Progenitor cell of endocrine pancreas (in vitro differentiated cells): ENCODE measurements around the gene FNDC1. TPM values are rescaled to one million over a fixed set of nuclear protein-coding genes. Genes with fewer than 3 reads are reported as not detected.
A peak's percentile ranks its signal among the peaks of the same experiment; 100 is the strongest.

Experiments used
- DNase-seq: peaks from one replicate; pipeline ENCODE4 v3.0.0; 2021; ENCODE audit warnings: low spot score; ENCODE audit not compliant: unreplicated experiment
- H3K27ac Mint-ChIP-seq: 2 replicates; pipeline ENCODE4 v1.8.0; 2021; ENCODE audit warnings: mild to moderate bottlenecking, moderate library complexity, mixed read lengths
- H3K27me3 Mint-ChIP-seq: 2 replicates; pipeline ENCODE4 v1.8.0; 2021; ENCODE audit warnings: mixed read lengths
- H3K36me3 Mint-ChIP-seq: 2 replicates; pipeline ENCODE4 v1.8.0; 2022; ENCODE audit warnings: mixed read lengths; ENCODE audit not compliant: insufficient read depth
- H3K4me1 Mint-ChIP-seq: 2 replicates; pipeline ENCODE4 v1.8.0; 2021; ENCODE audit warnings: low read depth, mixed read lengths
- H3K4me3 Mint-ChIP-seq: 2 replicates; pipeline ENCODE4 v1.8.0; 2021; ENCODE audit warnings: low read depth, mild to moderate bottlenecking, moderate library complexity, mixed read lengths
- H3K9me3 Mint-ChIP-seq: 2 replicates; pipeline ENCODE4 v1.8.0; 2021; ENCODE audit warnings: low read depth, mixed read lengths
- total RNA-seq: library from RNA; stranded (reverse); gene quantifications from 2 replicates; pipeline ENCODE4 v1.2.1, GENCODE V29; 2021
- TF ChIP-seq, protein P1 (sequence below): fragments of 200-600 bp; sonication (generic); IDR thresholded peaks from one replicate; pipeline ENCODE4 v1.5.0; 2021; ENCODE audit warnings: antibody characterized with exemption, mild to moderate bottlenecking; ENCODE audit not compliant: unreplicated experiment

Gene FNDC1
- total RNA-seq, 1 donor from 2014 or later = 0.07 TPM

DNA sequence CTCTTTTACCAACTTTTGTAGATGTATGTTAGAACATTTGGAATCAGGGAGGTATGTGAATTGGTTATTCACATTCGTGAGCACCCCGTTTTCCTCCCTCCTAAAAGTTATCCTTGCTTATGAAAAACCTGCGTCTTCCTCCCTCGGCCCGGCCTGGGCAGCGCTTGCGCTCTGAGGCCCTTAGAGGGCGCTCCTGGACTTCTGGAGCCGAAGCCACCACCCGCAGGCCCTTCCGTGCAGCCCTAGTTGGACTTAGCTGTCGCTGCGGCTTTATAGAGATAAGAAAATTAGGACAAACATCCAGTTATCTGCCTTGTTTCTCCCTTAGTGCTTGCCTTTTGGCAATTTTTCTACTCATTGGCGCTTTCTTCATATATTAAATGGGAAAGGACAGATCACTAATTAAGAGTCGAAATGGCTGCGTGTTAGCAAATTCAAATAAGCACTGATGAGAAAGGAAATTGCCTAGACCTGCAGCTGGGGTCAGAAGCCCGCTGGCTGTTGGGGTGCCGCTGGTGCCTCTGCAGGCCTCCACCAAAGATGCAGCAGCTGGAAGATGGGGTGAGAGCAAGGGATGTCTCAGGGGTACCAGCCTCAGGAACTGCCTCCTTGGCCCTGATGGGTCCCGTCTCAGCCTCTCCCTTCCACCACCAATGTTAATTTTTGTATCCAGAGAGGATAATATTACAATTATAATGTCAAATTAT lies 5.2 kb downstream of the FNDC1 start:
- no peaks in the 10 kb centered on the region for H3K36me3 Mint-ChIP-seq
- peak; percentile 66 for DNase-seq
- no peaks in the 10 kb centered on the region for H3K4me1 Mint-ChIP-seq
- peaks cover 71% of the 10 kb centered on the region for H3K27me3 Mint-ChIP-seq
- H3K4me3 Mint-ChIP-seq = no peak overlapping the region
- H3K9me3 Mint-ChIP-seq = no peaks in the 10 kb centered on the region
- H3K27ac Mint-ChIP-seq = no peak overlapping the region
- TF ChIP-seq, protein P1, sequence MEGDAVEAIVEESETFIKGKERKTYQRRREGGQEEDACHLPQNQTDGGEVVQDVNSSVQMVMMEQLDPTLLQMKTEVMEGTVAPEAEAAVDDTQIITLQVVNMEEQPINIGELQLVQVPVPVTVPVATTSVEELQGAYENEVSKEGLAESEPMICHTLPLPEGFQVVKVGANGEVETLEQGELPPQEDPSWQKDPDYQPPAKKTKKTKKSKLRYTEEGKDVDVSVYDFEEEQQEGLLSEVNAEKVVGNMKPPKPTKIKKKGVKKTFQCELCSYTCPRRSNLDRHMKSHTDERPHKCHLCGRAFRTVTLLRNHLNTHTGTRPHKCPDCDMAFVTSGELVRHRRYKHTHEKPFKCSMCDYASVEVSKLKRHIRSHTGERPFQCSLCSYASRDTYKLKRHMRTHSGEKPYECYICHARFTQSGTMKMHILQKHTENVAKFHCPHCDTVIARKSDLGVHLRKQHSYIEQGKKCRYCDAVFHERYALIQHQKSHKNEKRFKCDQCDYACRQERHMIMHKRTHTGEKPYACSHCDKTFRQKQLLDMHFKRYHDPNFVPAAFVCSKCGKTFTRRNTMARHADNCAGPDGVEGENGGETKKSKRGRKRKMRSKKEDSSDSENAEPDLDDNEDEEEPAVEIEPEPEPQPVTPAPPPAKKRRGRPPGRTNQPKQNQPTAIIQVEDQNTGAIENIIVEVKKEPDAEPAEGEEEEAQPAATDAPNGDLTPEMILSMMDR = peak; percentile 93

DNA sequence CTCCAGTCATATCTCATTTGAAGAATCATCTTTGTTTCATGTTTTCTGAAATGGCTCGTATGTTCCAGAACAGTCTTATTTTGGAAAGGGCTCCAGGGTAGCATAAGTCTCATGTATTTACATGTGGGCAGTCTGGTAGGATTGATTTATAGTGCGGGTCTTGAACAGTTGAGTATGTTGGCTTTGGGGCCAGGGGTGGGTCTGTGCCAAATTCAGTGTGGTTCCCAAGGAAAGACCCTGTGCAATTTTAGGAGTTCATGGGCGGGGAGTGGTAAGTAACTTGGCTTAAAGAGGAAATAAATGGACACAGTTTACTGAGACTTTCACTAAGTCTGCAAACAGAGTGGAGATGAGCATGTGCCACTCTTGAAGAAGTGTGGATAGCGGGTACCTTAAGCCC lies 7.7 kb downstream of the FNDC1 start:
- Mint-ChIP-seq H3K27me3 (peaks cover 49% of the 10 kb centered on the region), H3K4me1 (no peaks in the 10 kb centered on the region), H3K27ac (no peak overlapping the region), H3K36me3 (no peaks in the 10 kb centered on the region), H3K9me3 (no peaks in the 10 kb centered on the region), H3K4me3 (no peak overlapping the region)
- TF ChIP-seq, protein P1 = no peak
- no peak for DNase-seq

DNA sequence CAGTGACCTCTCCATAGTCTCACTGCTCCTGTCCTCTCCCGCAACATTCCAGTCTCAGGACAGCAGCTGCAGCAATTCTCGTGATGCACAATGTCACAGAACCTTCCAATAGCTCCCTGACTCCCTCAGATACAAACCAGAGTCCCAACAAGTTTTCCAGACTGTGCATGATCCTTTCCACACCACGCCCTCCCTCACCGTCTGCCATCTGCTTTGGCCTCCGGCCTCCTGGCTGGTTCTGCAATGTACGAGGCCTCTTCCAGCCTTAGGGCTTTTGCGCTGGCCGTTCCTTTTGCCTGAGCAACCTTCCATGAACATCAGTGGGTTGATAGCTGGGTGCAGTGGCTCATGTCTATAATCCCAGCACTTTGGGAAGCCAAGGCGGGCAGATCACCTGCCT lies 9.6 kb downstream of the FNDC1 start:
- H3K4me1 Mint-ChIP-seq = no peaks in the 10 kb centered on the region
- DNase-seq = no peak
- H3K27me3 Mint-ChIP-seq = peaks cover 37% of the 10 kb centered on the region
- H3K27ac Mint-ChIP-seq = no peak overlapping the region
- no peaks in the 10 kb centered on the region for H3K9me3 Mint-ChIP-seq
- no peaks in the 10 kb centered on the region for H3K36me3 Mint-ChIP-seq
- TF ChIP-seq, protein P1 = no peak
- H3K4me3 Mint-ChIP-seq = no peak overlapping the region

DNA sequence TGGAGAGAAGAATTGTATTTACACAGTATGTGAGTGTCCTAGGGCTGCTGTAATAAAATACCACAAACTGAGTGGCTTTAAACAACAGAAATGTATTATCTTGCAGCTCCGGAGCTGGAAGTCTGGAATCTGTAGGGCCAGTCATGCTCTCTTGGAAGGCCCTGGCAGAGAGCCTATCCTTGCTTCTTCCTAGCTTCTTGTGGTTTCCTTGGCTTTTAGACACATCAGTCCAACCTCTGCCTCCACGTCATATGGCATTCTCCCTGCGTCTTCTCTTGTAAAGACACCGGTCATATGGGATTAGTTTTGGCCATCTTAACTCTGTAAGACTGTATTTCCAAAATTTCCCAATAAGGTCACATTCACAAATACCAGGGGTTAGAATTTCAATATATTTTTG lies 10.8 kb downstream of the FNDC1 start:
- H3K27ac Mint-ChIP-seq = no peak overlapping the region
- TF ChIP-seq, protein P1 = no peak
- H3K36me3 Mint-ChIP-seq = no peaks in the 10 kb centered on the region
- H3K9me3 Mint-ChIP-seq = no peaks in the 10 kb centered on the region
- no peaks in the 10 kb centered on the region for H3K4me1 Mint-ChIP-seq
- H3K27me3 Mint-ChIP-seq = peaks cover 28% of the 10 kb centered on the region
- no peak for DNase-seq
- no peak overlapping the region for H3K4me3 Mint-ChIP-seq

DNA sequence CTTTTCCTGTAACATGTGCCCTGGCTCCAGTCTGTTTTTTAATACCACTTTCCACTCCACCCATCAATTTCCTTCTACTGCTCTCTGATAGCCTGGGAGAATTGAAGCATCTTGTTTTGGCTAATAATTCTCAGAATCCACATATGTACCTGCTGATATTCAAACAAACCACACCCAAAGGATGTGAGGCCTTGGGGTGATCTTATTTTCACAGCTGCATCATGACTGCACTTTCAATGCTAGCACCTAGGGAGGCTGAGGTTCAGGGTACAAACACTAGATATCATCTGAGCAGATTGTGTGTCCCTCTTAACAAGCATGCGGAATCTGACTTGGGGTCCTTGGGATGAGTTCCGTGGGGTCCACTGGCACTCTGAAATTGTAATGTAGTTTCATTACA lies 12.7 kb downstream of the FNDC1 start:
- DNase-seq = no peak
- Mint-ChIP-seq H3K27me3 (peaks cover 15% of the 10 kb centered on the region), H3K27ac (no peak overlapping the region), H3K36me3 (no peaks in the 10 kb centered on the region), H3K4me3 (no peak overlapping the region), H3K4me1 (no peaks in the 10 kb centered on the region), H3K9me3 (peaks cover 5% of the 10 kb centered on the region)
- TF ChIP-seq, protein P1 = no peak
